Upper lobe of right lung (tissue), 1 donor: ENCODE measurements around the gene PELI1. TPM values are rescaled to one million over a fixed set of nuclear protein-coding genes. Genes with fewer than 3 reads are reported as not detected.
A peak's percentile ranks its signal among the peaks of the same experiment; 100 is the strongest.

ENCODE experiments used
- ATAC-seq: fragments of 200-7000 bp; cut with Tn5 transposase; one replicate; pipeline ENCODE4 v1.9.1; 2020; ENCODE audit warnings: mild to moderate bottlenecking, moderate library complexity
- DNase-seq: peaks from one replicate; pipeline ENCODE4 v3.0.0-alpha.2; 2020
- H3K27ac ChIP-seq: fragments of 200-600 bp; one replicate; pipeline ENCODE4 v1.8.0; 2022
- H3K27me3 ChIP-seq: fragments of 200-600 bp; one replicate; pipeline ENCODE4 v1.8.0; 2022; ENCODE audit warnings: mild to moderate bottlenecking
- H3K36me3 ChIP-seq: fragments of 200-600 bp; one replicate; pipeline ENCODE4 v1.8.0; 2022
- H3K4me1 ChIP-seq: fragments of 200-600 bp; one replicate; pipeline ENCODE4 v1.8.0; 2022
- H3K4me3 ChIP-seq: fragments of 200-600 bp; one replicate; pipeline ENCODE4 v1.8.0; 2022; ENCODE audit warnings: mild to moderate bottlenecking
- H3K9me3 ChIP-seq: fragments of 200-600 bp; one replicate; pipeline ENCODE4 v1.8.0; 2022
- intact Hi-C: fragments of 100-400 bp; cut with DNase I; formaldehyde crosslinking; loops from one replicate; pipeline ENCODE4 v1.11.0; 2022
- total RNA-seq: library from RNA; stranded (reverse); fragmentation: NEBNext Ultra II Directional; extraction: Animal tissue kit (Norgen Biotek cat#: 25700); gene quantifications from one replicate; pipeline ENCODE4 v1.2.1, GENCODE V29; 2021
- TF ChIP-seq, protein P1 (sequence below): fragments of 200-600 bp; IDR thresholded peaks from one replicate; pipeline ENCODE4 v1.8.0; 2022; ENCODE audit warnings: antibody characterized with exemption
- donor health status: DM: no; HTN: yes; CAD: no; lungs with severe emphysema.

PELI1 gene
- total RNA-seq, 1 donor from 2014 or later = 35.8 TPM

DNA sequence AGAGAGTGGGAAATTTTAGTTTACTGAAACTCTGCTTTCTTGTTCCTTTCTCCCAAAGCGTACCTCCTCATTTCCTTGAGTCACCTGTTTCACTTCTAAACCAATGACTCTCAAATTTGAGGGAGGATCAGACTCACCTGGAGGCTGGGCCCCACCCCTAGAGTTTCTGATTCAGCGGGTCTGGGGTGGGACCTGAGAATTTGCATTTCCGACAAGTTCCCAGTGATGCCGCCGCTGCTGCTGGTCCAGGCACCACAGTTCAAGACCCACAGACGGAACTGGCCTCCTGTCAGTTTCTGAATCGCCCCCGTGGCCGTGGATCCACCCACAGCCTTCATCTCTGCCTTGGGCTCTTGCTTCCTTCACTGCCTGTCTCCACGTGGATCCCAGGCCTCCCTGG lies 44.9 kb upstream of the PELI1 start:
- Histone ChIP-seq H3K27ac (no peak overlapping the region), H3K4me1 (peaks cover 13% of the 10 kb centered on the region), H3K4me3 (no peak overlapping the region), H3K36me3 (no peaks in the 10 kb centered on the region), H3K27me3 (no peaks in the 10 kb centered on the region), H3K9me3 (no peaks in the 10 kb centered on the region)
- intact Hi-C loops = no loop called here
- ATAC-seq (no peak), DNase-seq (no peak)
- TF ChIP-seq, protein P1, sequence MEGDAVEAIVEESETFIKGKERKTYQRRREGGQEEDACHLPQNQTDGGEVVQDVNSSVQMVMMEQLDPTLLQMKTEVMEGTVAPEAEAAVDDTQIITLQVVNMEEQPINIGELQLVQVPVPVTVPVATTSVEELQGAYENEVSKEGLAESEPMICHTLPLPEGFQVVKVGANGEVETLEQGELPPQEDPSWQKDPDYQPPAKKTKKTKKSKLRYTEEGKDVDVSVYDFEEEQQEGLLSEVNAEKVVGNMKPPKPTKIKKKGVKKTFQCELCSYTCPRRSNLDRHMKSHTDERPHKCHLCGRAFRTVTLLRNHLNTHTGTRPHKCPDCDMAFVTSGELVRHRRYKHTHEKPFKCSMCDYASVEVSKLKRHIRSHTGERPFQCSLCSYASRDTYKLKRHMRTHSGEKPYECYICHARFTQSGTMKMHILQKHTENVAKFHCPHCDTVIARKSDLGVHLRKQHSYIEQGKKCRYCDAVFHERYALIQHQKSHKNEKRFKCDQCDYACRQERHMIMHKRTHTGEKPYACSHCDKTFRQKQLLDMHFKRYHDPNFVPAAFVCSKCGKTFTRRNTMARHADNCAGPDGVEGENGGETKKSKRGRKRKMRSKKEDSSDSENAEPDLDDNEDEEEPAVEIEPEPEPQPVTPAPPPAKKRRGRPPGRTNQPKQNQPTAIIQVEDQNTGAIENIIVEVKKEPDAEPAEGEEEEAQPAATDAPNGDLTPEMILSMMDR = no peak

DNA sequence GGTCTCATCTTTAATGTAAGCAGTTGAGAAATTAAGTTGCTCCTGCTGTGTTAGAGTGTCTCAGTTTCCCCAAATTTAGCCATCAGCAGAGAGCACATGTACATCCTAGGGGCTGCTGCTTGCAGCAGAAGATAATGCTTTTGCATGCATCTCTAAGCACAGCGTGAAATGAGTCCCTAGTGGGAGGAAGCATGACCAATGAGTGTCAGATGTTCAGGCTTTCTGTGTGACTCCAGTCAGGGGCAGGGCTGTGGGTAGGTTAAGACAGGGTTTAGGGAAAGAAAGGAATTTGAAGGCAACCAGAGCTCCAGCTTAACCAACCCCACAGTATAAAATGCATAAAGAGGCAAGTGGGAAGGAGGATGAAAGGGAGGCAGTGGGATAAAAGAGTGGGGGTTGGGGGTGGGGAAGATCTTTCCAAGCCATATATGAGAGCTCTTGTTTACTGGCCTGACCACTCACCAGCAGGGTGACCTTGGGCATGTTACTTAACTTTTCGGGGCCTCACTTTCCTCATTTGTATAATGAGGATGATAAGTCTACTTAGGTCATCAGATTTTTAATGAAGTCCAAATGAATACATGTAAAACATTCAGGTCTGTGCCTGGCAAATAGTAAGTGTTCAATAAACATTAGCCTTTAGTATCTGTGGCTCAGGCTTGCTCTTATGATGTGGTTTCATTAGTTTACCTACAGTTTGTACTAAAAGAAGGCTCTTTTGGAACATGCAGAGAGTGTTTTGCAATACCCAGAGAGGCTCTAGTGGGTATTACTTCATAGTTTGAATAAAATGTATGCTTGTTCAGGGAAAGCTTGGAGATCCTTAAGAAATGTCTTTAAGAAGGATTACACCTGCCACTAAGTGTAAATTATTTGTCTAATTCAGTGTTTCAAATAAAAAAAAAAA lies 42.7 kb upstream of the PELI1 start:
- no peaks in the 10 kb centered on the region for H3K27me3 ChIP-seq
- peaks cover 6% of the 10 kb centered on the region for H3K4me1 ChIP-seq
- no peaks in the 10 kb centered on the region for H3K36me3 ChIP-seq
- TF ChIP-seq, protein P1 = no peak
- DNase-seq (no peak), ATAC-seq (peak; percentile 68)
- intact Hi-C loops = no loop called here
- H3K4me3 ChIP-seq = no peak overlapping the region
- no peak overlapping the region for H3K27ac ChIP-seq
- H3K9me3 ChIP-seq = no peaks in the 10 kb centered on the region

DNA sequence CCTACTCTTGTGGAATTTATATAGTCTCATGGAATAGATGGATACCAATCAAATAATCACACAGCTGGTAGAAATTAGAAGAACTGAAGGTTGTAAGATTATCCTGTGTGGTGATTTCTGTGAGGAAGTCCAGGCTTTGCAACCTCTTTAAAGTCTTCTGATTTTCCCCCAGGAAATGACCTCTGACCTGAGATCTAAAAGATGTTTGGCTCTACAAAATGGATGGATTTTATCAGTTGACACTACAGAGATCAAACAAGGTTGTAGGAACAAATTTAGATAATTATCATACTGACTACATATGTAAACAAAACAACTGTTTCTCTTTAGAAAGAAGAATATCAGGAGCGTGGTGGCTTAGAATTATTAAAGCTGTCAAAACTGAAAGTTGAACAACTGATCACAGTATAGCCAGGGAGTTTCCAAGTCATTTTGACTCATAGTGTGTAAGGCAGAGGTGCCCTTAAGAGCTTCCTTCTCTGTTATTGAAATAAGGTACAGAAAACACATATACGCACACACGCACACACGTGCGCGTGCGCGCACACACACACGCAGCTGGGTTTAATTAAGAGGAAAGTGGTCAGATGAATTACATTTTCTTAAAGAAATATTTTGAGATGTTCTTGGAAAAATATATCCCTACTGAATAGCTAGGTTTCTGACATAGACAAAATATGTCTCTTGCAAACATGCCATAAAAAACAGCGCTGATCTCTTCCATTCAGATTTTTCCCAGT lies 35.5 kb upstream of the PELI1 start:
- TF ChIP-seq, protein P1 = no peak
- H3K27ac ChIP-seq = no peak overlapping the region
- intact Hi-C loops = no loop called here
- no peak overlapping the region for H3K4me3 ChIP-seq
- DNase-seq = no peak
- H3K27me3 ChIP-seq = no peaks in the 10 kb centered on the region
- peaks cover 8% of the 10 kb centered on the region for H3K4me1 ChIP-seq
- no peaks in the 10 kb centered on the region for H3K36me3 ChIP-seq
- H3K9me3 ChIP-seq = no peaks in the 10 kb centered on the region
- ATAC-seq = no peak

DNA sequence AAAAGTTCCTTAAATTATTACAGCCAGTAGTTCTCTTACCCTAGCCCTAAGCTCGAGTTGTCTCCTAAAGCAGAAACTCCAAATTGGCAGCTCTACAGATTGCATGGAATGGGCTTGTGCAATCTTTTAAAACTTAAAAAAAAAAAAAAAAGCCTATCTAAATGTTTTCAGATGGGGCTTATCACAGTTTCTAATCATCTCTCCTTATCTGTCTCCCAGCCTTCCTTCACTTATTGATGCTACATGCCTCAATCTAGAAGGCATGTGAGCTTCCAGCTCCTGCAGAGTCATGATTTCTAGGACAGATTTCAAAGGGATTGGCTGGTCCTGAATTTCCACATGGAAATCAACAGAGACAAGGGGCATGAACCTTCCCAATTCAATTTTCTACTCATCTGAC lies 33.1 kb upstream of the PELI1 start:
- intact Hi-C loops = no loop called here
- no peak overlapping the region for H3K27ac ChIP-seq
- no peaks in the 10 kb centered on the region for H3K36me3 ChIP-seq
- no peaks in the 10 kb centered on the region for H3K27me3 ChIP-seq
- H3K4me1 ChIP-seq = peaks cover 8% of the 10 kb centered on the region
- DNase-seq (no peak), ATAC-seq (no peak)
- TF ChIP-seq, protein P1 = no peak
- H3K9me3 ChIP-seq = no peaks in the 10 kb centered on the region
- H3K4me3 ChIP-seq = no peak overlapping the region

DNA sequence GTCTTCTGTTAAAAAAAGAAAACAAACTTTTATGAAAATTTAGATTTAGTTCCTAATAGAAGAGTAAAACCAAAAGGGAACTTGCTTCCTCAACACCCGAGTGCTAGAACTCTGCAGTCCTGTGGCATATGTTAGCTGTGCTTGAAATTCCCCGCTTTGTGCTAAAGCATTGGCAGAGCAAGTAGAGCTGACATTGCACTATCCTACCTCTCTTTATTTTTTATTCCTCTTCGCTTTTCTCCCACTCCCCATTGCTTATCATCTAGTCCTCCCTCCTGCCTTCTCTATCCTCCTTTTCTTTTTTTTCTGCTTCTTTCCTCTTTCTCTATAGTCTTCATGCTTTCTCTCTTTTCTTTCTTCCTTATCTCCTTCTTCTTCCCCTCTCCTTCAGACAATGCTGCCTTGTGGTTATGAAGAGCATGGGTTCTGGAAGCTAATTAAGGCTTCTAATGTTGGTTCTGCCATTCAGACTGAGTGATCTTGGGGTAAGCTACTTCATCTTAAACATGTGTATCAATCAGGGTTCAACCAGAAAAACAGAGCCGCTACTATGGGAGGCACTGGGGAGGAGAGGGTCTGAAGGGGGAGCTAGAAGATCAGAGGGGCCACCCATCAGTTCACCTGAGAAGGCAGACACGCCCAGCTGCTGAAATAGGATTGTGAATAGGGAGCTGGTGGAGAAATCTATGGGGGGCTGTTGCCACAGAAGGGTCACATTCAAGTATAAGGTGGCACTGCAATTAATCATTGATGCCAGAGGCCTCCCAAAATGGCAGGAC lies 31.4 kb upstream of the PELI1 start:
- intact Hi-C loops = no loop called here
- H3K4me1 ChIP-seq = peaks cover 8% of the 10 kb centered on the region
- H3K36me3 ChIP-seq = no peaks in the 10 kb centered on the region
- no peaks in the 10 kb centered on the region for H3K27me3 ChIP-seq
- H3K9me3 ChIP-seq = no peaks in the 10 kb centered on the region
- no peak overlapping the region for H3K27ac ChIP-seq
- no peak for ATAC-seq
- H3K4me3 ChIP-seq = no peak overlapping the region
- no peak for DNase-seq
- TF ChIP-seq, protein P1 = no peak
